OCI-LY3 (cell line): ENCODE data around the gene ITPR1.

ENCODE experiments used
- EZH2phosphoT487 ChIP-seq: fragments of 200-600 bp; shearing (Covaris generic); IDR thresholded peaks from 2 replicates; pipeline ENCODE4 v1.6.1; 2018; ENCODE audit warnings: antibody characterized with exemption, mixed run types, low read depth
- TF ChIP-seq, protein P1 (sequence below): fragments of 200-600, 300-600 bp; sonication (generic); IDR thresholded peaks from 2 replicates; pipeline ENCODE4 v1.5.1; 2014; ENCODE audit warnings: antibody characterized with exemption, low read length, low read depth

DNA sequence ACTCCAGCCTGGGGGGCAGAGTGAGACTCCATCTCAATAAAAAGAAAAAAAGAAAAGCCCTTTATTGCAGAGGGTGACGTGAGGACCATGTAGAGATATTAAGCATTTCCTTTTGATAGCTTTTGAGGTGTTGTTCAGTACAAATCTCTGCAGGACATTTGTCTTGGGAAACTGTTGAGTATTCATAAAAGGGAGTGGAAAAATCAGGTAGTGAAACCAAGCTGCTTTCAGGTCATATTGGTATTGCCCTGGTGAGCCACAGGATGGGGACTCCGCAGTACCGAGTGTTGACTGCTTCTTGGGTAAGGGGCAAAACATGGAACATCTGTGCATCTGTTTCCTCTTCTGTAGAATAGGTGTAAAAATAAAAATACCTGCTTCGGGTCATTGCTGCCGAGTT, 9.9 kb downstream of the ITPR1 start:
- TF ChIP-seq, protein P1, sequence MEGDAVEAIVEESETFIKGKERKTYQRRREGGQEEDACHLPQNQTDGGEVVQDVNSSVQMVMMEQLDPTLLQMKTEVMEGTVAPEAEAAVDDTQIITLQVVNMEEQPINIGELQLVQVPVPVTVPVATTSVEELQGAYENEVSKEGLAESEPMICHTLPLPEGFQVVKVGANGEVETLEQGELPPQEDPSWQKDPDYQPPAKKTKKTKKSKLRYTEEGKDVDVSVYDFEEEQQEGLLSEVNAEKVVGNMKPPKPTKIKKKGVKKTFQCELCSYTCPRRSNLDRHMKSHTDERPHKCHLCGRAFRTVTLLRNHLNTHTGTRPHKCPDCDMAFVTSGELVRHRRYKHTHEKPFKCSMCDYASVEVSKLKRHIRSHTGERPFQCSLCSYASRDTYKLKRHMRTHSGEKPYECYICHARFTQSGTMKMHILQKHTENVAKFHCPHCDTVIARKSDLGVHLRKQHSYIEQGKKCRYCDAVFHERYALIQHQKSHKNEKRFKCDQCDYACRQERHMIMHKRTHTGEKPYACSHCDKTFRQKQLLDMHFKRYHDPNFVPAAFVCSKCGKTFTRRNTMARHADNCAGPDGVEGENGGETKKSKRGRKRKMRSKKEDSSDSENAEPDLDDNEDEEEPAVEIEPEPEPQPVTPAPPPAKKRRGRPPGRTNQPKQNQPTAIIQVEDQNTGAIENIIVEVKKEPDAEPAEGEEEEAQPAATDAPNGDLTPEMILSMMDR = no peak
- no peak for TF ChIP-seq EZH2phosphoT487
